Measurements from ENCODE around the gene CCDC73.
A peak's percentile ranks its signal among the peaks of the same experiment; 100 is the strongest.

CCDC73 gene

GRCh38 chr11:32555895-32556294 is 238.6 kb downstream of the CCDC73 start:
- no peak overlapping the region for H3K4me3 Mint-ChIP-seq
- H3K36me3 Mint-ChIP-seq (ENCODE audit: low read depth) = no peaks in the 10 kb centered on the region
- TF ChIP-seq, protein P1, sequence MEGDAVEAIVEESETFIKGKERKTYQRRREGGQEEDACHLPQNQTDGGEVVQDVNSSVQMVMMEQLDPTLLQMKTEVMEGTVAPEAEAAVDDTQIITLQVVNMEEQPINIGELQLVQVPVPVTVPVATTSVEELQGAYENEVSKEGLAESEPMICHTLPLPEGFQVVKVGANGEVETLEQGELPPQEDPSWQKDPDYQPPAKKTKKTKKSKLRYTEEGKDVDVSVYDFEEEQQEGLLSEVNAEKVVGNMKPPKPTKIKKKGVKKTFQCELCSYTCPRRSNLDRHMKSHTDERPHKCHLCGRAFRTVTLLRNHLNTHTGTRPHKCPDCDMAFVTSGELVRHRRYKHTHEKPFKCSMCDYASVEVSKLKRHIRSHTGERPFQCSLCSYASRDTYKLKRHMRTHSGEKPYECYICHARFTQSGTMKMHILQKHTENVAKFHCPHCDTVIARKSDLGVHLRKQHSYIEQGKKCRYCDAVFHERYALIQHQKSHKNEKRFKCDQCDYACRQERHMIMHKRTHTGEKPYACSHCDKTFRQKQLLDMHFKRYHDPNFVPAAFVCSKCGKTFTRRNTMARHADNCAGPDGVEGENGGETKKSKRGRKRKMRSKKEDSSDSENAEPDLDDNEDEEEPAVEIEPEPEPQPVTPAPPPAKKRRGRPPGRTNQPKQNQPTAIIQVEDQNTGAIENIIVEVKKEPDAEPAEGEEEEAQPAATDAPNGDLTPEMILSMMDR (IDR thresholded peaks at IDR 0.05) = no peak
- H3K9me3 Mint-ChIP-seq = peaks cover 8% of the 10 kb centered on the region
- H3K4me1 Mint-ChIP-seq = peaks cover 33% of the 10 kb centered on the region
- DNase-seq = no peak
- no peaks in the 10 kb centered on the region for H3K27me3 Mint-ChIP-seq (ENCODE audit: low read depth, poor library complexity)
- peak overlapping the region; percentile 30 for H3K27ac Mint-ChIP-seq

DNA sequence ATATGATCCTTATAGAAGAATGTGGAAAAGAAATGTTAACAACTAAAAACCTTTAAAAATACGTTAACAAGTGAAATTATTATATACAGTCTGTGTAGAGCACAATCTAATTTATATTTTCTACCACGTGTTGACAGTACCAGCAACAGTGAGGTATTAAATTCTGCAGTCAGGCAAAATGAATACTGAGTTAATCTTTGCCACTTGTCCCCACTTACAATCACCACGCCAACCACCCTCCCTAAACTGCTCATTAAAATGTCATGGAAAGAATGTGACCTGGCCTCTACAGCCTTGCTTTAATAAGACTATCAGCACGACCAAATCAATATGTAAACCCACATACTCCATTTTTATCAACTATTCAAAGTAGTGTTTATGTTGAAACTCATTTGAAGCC is 239.4 kb downstream of the CCDC73 start:
- H3K27ac Mint-ChIP-seq = no peak overlapping the region

More for the DNA sequence above, 239.4 kb downstream of the CCDC73 start:
- no peak overlapping the region for H3K4me3 Mint-ChIP-seq
- peaks cover 37% of the 10 kb centered on the region for H3K4me1 Mint-ChIP-seq
- TF ChIP-seq, protein P1 (IDR thresholded peaks at IDR 0.05) = no peak
- H3K9me3 Mint-ChIP-seq = peaks cover 12% of the 10 kb centered on the region
- H3K27me3 Mint-ChIP-seq (ENCODE audit: low read depth, poor library complexity) = peaks cover 3% of the 10 kb centered on the region
- DNase-seq = no peak
- H3K36me3 Mint-ChIP-seq (ENCODE audit: low read depth) = no peaks in the 10 kb centered on the region
